Ovary (tissue), 3 donors: ENCODE results near the gene HS3ST6.

Experiments
- CTCF ChIP-seq, 3 donors: fragments of 450-650 bp in 2 of 3; fragments of 200-600 bp in 1 of 3; IDR thresholded peaks; one replicate each; pipeline versions ENCODE4 v1.5.1 to v1.8.0; 2016 to 2022; ENCODE audit warnings: antibody characterized with exemption in 3 of 3, mild to moderate bottlenecking in 1 of 3
- EP300 ChIP-seq: sonication (generic); formaldehyde crosslinking; IDR thresholded peaks from one replicate; pipeline ENCODE4 v1.6.1; 2017; ENCODE audit warnings: antibody characterized with exemption
- donor health status: DM: no; HTN: no; CAD: no.

- peak; percentile 98 to 100 (median 100) for TF ChIP-seq CTCF (IDR thresholded peaks at IDR 0.05)
- no peak for TF ChIP-seq EP300
Measured at GRCh38 chr16:1929578-1930337, 11.5 kb upstream of the HS3ST6 start.
